HCT116 (cell line): ENCODE data around the gene ZCCHC13. TPM values are rescaled to one million over a fixed set of nuclear protein-coding genes. Genes with fewer than 3 reads are reported as not detected.

ENCODE experiments used
- ATAC-seq: fragments of 200-7000 bp; cut with Tn5 transposase; 2 replicates; pipeline ENCODE4 v1.9.1; 2020; ENCODE audit warnings: mild to moderate bottlenecking, moderate library complexity
- BruUV-seq: library from RNA; stranded (reverse); fragments of 400-500 nt; replicated peaks from 2 replicates; lab custom pipeline; 2021; lab: Mats Ljungman, UMichigan
- CTCF ChIA-PET: fragments of 300-600 bp; sonication (Branson Sonifier 250); formaldehyde crosslinking; loops from one replicate; lab custom pipeline; 2021; ENCODE audit warnings: antibody characterized with exemption; lab: Charles Lee
- POLR2A ChIA-PET: fragments of 300-600, 350-600 bp; sonication (Branson Sonifier 250); formaldehyde crosslinking; loops from one replicate; lab custom pipeline; 2021; ENCODE audit warnings: antibody characterized with exemption; lab: Charles Lee
- RAD21 ChIA-PET, 2 experiments: fragments of 300-600 bp; sonication (Branson Sonifier 250); formaldehyde crosslinking; loops; one replicate each; lab custom pipeline; 2023; ENCODE audit warnings: low total read pairs in 2 of 2; ENCODE audit not compliant: uncharacterized antibody in 2 of 2, unreplicated experiment in 2 of 2, low non-redundant PET in 1 of 2; lab: Charles Lee
- DNase-seq: peaks from one replicate; pipeline ENCODE4 v3.0.0-alpha.2; 2010; ENCODE audit warnings: low read depth, low spot score
- H2AFZ ChIP-seq: fragments of 200-600 bp; shearing (Covaris generic), sonication (generic); 2 replicates; pipeline ENCODE4 v1.6.1; 2017; ENCODE audit warnings: low read depth, mixed run types, mixed read lengths, antibody characterized with exemption, low read length; ENCODE audit not compliant: poor library complexity, severe bottlenecking
- H3K27ac ChIP-seq: 2 replicates; pipeline ENCODE4 v1.5.1; 2012; ENCODE audit warnings: low read depth, low read length
- H3K27me3 ChIP-seq: fragments of 200-600 bp; sonication (generic); 2 replicates; pipeline ENCODE4 v1.6.1; 2016; ENCODE audit warnings: mixed run types, low read length, mixed read lengths; ENCODE audit not compliant: insufficient read depth
- H3K36me3 ChIP-seq, 2 experiments: fragments of 200-500 bp in 1 of 2; fragments of 200-600 bp in 1 of 2; sonication (Bioruptor generic) in 1 of 2; sonication (generic) in 1 of 2; 2 replicates each; pipeline versions ENCODE4 v1.5.1 to v1.6.1; 2014 to 2016; ENCODE audit warnings: low read length in 2 of 2, inconsistent platforms in 1 of 2, mixed read lengths in 1 of 2, mixed run types in 1 of 2; ENCODE audit not compliant: insufficient read depth in 2 of 2, control insufficient read depth in 1 of 2
- H3K4me1 ChIP-seq, 2 experiments: fragments of 200-600 bp in 1 of 2; sonication (generic) in 1 of 2; 2 replicates each; pipeline versions ENCODE4 v1.5.1 to v1.6.1; 2012 to 2017; ENCODE audit warnings: low read length in 2 of 2, inconsistent platforms in 1 of 2, mild to moderate bottlenecking in 1 of 2, mixed read lengths in 1 of 2, mixed run types in 1 of 2, moderate library complexity in 1 of 2; ENCODE audit not compliant: insufficient read depth in 2 of 2, control insufficient read depth in 1 of 2
- H3K4me2 ChIP-seq: fragments of 200-600 bp; sonication (generic); 2 replicates; pipeline ENCODE4 v1.6.1; 2017; ENCODE audit warnings: mixed run types, low read length, mixed read lengths
- H3K4me3 ChIP-seq, 2 experiments: fragments of 200-600 bp in 1 of 2; sonication (generic) in 1 of 2; replicated peaks in 1 of 2; 2 replicates each; pipeline ENCODE4 v1.5.1; 2011 to 2016; ENCODE audit warnings: low read length in 2 of 2, control low read depth in 1 of 2, low read depth in 1 of 2, mild to moderate bottlenecking in 1 of 2, mixed read lengths in 1 of 2, mixed run types in 1 of 2
- H3K79me2 ChIP-seq: fragments of 200-600 bp; sonication (generic); 2 replicates; pipeline ENCODE4 v1.6.1; 2017; ENCODE audit warnings: mild to moderate bottlenecking, mixed run types, low read length, moderate library complexity, mixed read lengths; ENCODE audit not compliant: insufficient read depth
- H3K9ac ChIP-seq: fragments of 200-600 bp; sonication (generic); 2 replicates; pipeline ENCODE4 v1.6.1; 2016; ENCODE audit warnings: low read length, mixed read lengths
- H3K9me2 ChIP-seq: fragments of 200-600 bp; sonication (generic), shearing (Covaris generic); 2 replicates; pipeline ENCODE4 v1.6.1; 2017; ENCODE audit warnings: mixed run types, mild to moderate bottlenecking, moderate library complexity; ENCODE audit not compliant: insufficient read depth
- H3K9me3 ChIP-seq, 2 experiments: fragments of 200-500 bp in 1 of 2; fragments of 200-600 bp in 1 of 2; sonication (Bioruptor generic) in 1 of 2; sonication (generic) in 1 of 2; 2 replicates each; pipeline ENCODE4 v1.6.1; 2014 to 2017; ENCODE audit warnings: low read length in 2 of 2, mixed read lengths in 2 of 2, inconsistent platforms in 1 of 2, low read depth in 1 of 2, mild to moderate bottlenecking in 1 of 2, mixed run types in 1 of 2, moderate library complexity in 1 of 2; ENCODE audit not compliant: control insufficient read depth in 1 of 2, insufficient read depth in 1 of 2
- H4K20me1 ChIP-seq: fragments of 200-600 bp; sonication (generic), shearing (Covaris generic); 2 replicates; pipeline ENCODE4 v1.6.1; 2017; ENCODE audit warnings: mixed run types, mild to moderate bottlenecking, moderate library complexity; ENCODE audit not compliant: insufficient read depth
- ATF3 ChIP-seq: IDR thresholded peaks from 2 replicates; pipeline ENCODE4 v1.6.1; 2012
- CBX3 ChIP-seq: IDR thresholded peaks from 2 replicates; pipeline ENCODE4 v1.6.1; 2012; ENCODE audit warnings: low read depth
- CEBPB ChIP-seq: IDR thresholded peaks from 2 replicates; pipeline ENCODE4 v1.6.1; 2012; ENCODE audit warnings: low read depth
- CTCF ChIP-seq, 3 experiments: fragments of 200-600 bp in 1 of 3; sonication (generic) in 1 of 3; IDR thresholded peaks in 2 of 3; conservative IDR thresholded peaks in 1 of 3; 2 replicates each; pipeline ENCODE4 v1.5.1; 2012 to 2017; ENCODE audit warnings: low read depth in 2 of 3, low read length in 2 of 3, antibody characterized with exemption in 1 of 3, borderline replicate concordance in 1 of 3, control low read depth in 1 of 3, mild to moderate bottlenecking in 1 of 3, mixed read lengths in 1 of 3, mixed run types in 1 of 3, moderate library complexity in 1 of 3; ENCODE audit not compliant: insufficient read depth in 1 of 3
- EGR1 ChIP-seq: IDR thresholded peaks from 2 replicates; pipeline ENCODE4 v1.6.1; 2012; ENCODE audit warnings: low read depth
- EZH2phosphoT487 ChIP-seq: fragments of 200-600 bp; IDR thresholded peaks from 2 replicates; pipeline ENCODE4 v1.6.1; 2018; ENCODE audit warnings: antibody characterized with exemption, borderline replicate concordance
- FOSL1 ChIP-seq: IDR thresholded peaks from 2 replicates; pipeline ENCODE4 v1.6.1; 2012; ENCODE audit warnings: low read depth
- JUND ChIP-seq: IDR thresholded peaks from 2 replicates; pipeline ENCODE4 v1.6.1; 2012
- MAX ChIP-seq: IDR thresholded peaks from 2 replicates; pipeline ENCODE4 v1.6.1; 2012
- POLR2A ChIP-seq: IDR thresholded peaks from 2 replicates; pipeline ENCODE4 v1.7.0; 2011; ENCODE audit warnings: borderline replicate concordance; ENCODE audit not compliant: insufficient read depth, insufficient read length; ENCODE audit errors: extremely low read depth
- POLR2AphosphoS5 ChIP-seq: IDR thresholded peaks from 2 replicates; pipeline ENCODE4 v1.6.1; 2011; ENCODE audit warnings: mild to moderate bottlenecking, low read depth, low read length, moderate library complexity
- RAD21 ChIP-seq: IDR thresholded peaks from 2 replicates; pipeline ENCODE4 v1.6.1; 2012; ENCODE audit warnings: low read depth, mild to moderate bottlenecking
- REST ChIP-seq: IDR thresholded peaks from 2 replicates; pipeline ENCODE4 v1.6.1; 2012; ENCODE audit warnings: low read depth
- SIN3A ChIP-seq: IDR thresholded peaks from 2 replicates; pipeline ENCODE4 v1.6.1; 2012; ENCODE audit warnings: low read depth
- SP1 ChIP-seq: IDR thresholded peaks from 2 replicates; pipeline ENCODE4 v1.6.1; 2012; ENCODE audit warnings: low read depth
- TCF7L2 ChIP-seq: IDR thresholded peaks from 2 replicates; pipeline ENCODE4 v1.7.0; 2011; ENCODE audit warnings: borderline replicate concordance, inconsistent platforms; ENCODE audit not compliant: insufficient read depth, insufficient read length; ENCODE audit errors: extremely low read depth
- ZBTB33 ChIP-seq: IDR thresholded peaks from 2 replicates; pipeline ENCODE4 v1.6.1; 2011; ENCODE audit warnings: mild to moderate bottlenecking, low read length, moderate library complexity; ENCODE audit not compliant: insufficient replicate concordance; ENCODE audit errors: extremely low read depth
- ZFX ChIP-seq: fragments of 450-650 bp; IDR thresholded peaks from 2 replicates; pipeline ENCODE4 v1.6.1; 2017
- ZNF274 ChIP-seq: fragments of 200-500 bp; sonication (Bioruptor generic); IDR thresholded peaks from 2 replicates; pipeline ENCODE4 v1.6.1; 2014; ENCODE audit warnings: mild to moderate bottlenecking, low read depth, low read length, inconsistent platforms
- intact Hi-C: fragments of 100-400 bp; cut with micrococcal nuclease; formaldehyde crosslinking; loops from 2 replicates; pipeline ENCODE4 v1.10.0; 2022
- total RNA-seq: library from RNA; stranded (reverse); gene quantifications from one replicate; pipeline ENCODE4 v1.2.1, GENCODE V29; 2021; ENCODE audit not compliant: unreplicated experiment

ZCCHC13 gene
- total RNA-seq, 1 experiment from 2014 or later = not detected

GRCh38 chrX:74284391-74284952 is 19.5 kb upstream of the ZCCHC13 start:
- H3K4me2 ChIP-seq = no peak overlapping the region
- H3K27ac ChIP-seq = no peak overlapping the region
- no peaks in the 10 kb centered on the region for H3K9me3 ChIP-seq
- POLR2A ChIA-PET = no interaction called here
- ATAC-seq (no peak), DNase-seq (no peak)
- H3K36me3 ChIP-seq = peaks cover 14 to 22% of the 10 kb centered on the region in 2 experiments; a peak in 3 of 4 replicates
- peaks cover 69% of the 10 kb centered on the region for H3K79me2 ChIP-seq
- no peak overlapping the region for H3K9ac ChIP-seq
- RAD21 ChIA-PET = no interaction called here
- H3K4me1 ChIP-seq = no peaks in the 10 kb centered on the region; a peak in 1 of 4 replicates
- no peak for TF ChIP-seq MAX
- no peak for TF ChIP-seq FOSL1
- TF ChIP-seq POLR2AphosphoS5 = no peak
- no peak for TF ChIP-seq POLR2A
- TF ChIP-seq CEBPB = no peak
- TF ChIP-seq ZNF274 = no peak
- TF ChIP-seq TCF7L2 = no peak
- TF ChIP-seq CBX3 = no peak
- no peak for TF ChIP-seq JUND
- TF ChIP-seq RAD21 = no peak
- no peak for TF ChIP-seq SP1
- TF ChIP-seq ZBTB33 = no peak
- TF ChIP-seq CTCF (IDR thresholded peaks at IDR 0.05 in 2 of 3, conservative IDR thresholded peaks at IDR 0.05 in 1 of 3; ENCODE audit: borderline replicate concordance in 1 of 3, insufficient read depth in 1 of 3, low read depth in 2 of 3, low read length in 2 of 3) = no peak
- TF ChIP-seq REST = no peak
- TF ChIP-seq ZFX = no peak
- no peak for TF ChIP-seq SIN3A
- TF ChIP-seq ATF3 = no peak
- no peak for TF ChIP-seq EGR1
- no peak for TF ChIP-seq EZH2phosphoT487
- H4K20me1 ChIP-seq = no peaks in the 10 kb centered on the region
- no peaks in the 10 kb centered on the region for H3K27me3 ChIP-seq
- H2AFZ ChIP-seq = no peak overlapping the region
- intact Hi-C loops = no loop called here
- H3K4me3 ChIP-seq = no peak overlapping the region
- CTCF ChIA-PET = no interaction called here
- no TSS peak for BruUV-seq
- no peaks in the 10 kb centered on the region for H3K9me2 ChIP-seq
